Calu3 (cell line): ENCODE data around the gene PEAK1. TPM values are rescaled to one million over a fixed set of nuclear protein-coding genes. Genes with fewer than 3 reads are reported as not detected.

Source experiments
- BruUV-seq: library from RNA; stranded (reverse); fragments of 400-500 nt; replicated peaks from 2 replicates; lab custom pipeline; 2021; lab: Mats Ljungman, UMichigan
- CTCF ChIA-PET: fragments of 300-600 bp; sonication (Branson Sonifier 250); formaldehyde crosslinking; loops from one replicate; lab custom pipeline; 2022; ENCODE audit warnings: antibody characterized with exemption; lab: Charles Lee
- DNase-seq: peaks from one replicate; pipeline ENCODE4 v3.0.0; 2022
- H3K27ac Mint-ChIP-seq: one replicate; pipeline ENCODE4 v1.8.0; 2022; ENCODE audit warnings: mixed read lengths; ENCODE audit not compliant: unreplicated experiment
- H3K27me3 Mint-ChIP-seq: one replicate; pipeline ENCODE4 v1.8.0; 2022; ENCODE audit warnings: mixed read lengths; ENCODE audit not compliant: unreplicated experiment
- H3K36me3 Mint-ChIP-seq: one replicate; pipeline ENCODE4 v1.8.0; 2022; ENCODE audit warnings: mild to moderate bottlenecking, moderate library complexity, mixed read lengths; ENCODE audit not compliant: insufficient read depth, unreplicated experiment
- H3K4me1 Mint-ChIP-seq: one replicate; pipeline ENCODE4 v1.8.0; 2022; ENCODE audit warnings: mild to moderate bottlenecking, low read depth, mixed read lengths; ENCODE audit not compliant: unreplicated experiment
- H3K4me3 Mint-ChIP-seq: one replicate; pipeline ENCODE4 v1.8.0; 2022; ENCODE audit warnings: mild to moderate bottlenecking, low read depth, moderate library complexity, mixed read lengths; ENCODE audit not compliant: unreplicated experiment
- H3K9me3 Mint-ChIP-seq: one replicate; pipeline ENCODE4 v1.8.0; 2022; ENCODE audit warnings: low read depth, mixed read lengths; ENCODE audit not compliant: unreplicated experiment
- CTCF ChIP-seq: fragments of 200-600 bp; IDR thresholded peaks from one replicate; pipeline ENCODE4 v1.8.0; 2022; ENCODE audit warnings: antibody characterized with exemption; ENCODE audit not compliant: unreplicated experiment
- intact Hi-C: fragments of 100-400 bp; cut with micrococcal nuclease; formaldehyde crosslinking; loops from one replicate; pipeline ENCODE4 v1.10.0; 2022; ENCODE audit not compliant: unreplicated experiment
- total RNA-seq: library from RNA; stranded (reverse); gene quantifications from 2 replicates; pipeline ENCODE4 v1.2.3, GENCODE V29; 2022

PEAK1 gene
- total RNA-seq, 1 experiment from 2014 or later = 54.3 TPM

DNA sequence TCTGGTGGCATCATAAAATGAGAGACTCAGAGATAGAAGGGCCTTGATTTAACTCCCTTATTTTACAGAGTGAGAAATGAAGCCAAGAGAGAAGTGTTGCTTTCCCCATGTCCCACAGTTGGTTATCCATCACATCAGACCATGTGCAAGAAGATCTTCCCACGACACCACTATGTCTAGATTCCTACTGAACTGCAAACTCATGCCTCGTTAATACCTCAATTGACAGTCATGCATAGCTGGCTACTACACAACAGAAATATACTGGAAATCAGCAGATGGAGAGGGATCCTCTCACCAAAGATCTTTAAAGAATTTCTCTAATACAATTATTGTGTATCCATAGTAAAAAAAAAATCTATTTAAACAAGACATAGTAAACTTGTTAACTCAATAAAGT, 33.3 kb downstream of the PEAK1 start:
- Mint-ChIP-seq H3K36me3 (no peaks in the 10 kb centered on the region), H3K4me1 (no peaks in the 10 kb centered on the region), H3K27me3 (no peaks in the 10 kb centered on the region), H3K9me3 (no peaks in the 10 kb centered on the region), H3K4me3 (no peak overlapping the region), H3K27ac (no peak overlapping the region)
- CTCF ChIA-PET = no interaction called here
- BruUV-seq = no TSS peak
- intact Hi-C loops = no loop called here
- DNase-seq = no peak
- no peak for TF ChIP-seq CTCF

DNA sequence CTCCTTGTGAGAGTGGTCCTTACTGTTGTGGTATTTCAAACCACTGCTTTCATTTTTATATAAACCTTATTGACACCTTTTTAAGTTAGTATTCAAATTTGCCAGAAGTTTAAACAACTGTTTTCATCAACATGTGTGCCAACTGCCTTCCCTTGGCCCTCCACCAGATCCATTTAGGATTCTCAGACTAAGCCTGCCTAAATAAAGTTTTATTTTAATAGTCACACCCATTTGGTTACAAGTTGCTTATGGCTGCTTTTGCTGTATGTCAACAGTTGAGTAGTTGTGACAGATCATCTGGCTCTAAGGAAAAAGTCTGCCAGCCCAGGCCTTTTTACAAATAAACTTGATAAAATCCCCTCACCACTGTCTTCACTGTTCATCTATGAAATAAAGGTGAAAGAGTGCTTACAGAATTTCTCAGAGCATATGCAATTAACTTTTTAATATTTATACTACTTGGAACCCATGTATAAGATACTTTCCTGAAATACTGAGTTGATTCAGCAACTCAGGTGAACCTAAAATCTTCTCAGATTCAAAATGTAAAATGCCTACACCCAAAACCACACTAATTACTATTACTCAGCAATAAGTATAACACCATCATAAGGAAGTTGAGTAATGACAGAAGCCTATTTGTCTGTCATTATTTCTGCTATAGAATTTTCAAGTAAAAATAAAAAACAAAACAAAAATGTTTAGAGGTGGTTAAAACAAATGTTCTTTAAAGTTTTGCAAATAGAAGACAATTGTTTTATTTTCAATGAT, 35.1 kb downstream of the PEAK1 start:
- no TSS peak for BruUV-seq
- CTCF ChIA-PET = interaction anchor here (0.6 to 1.2 kb wide), 2 partner anchors 26 to 37 kb away, joined by 3 to 4 read pairs; no protein-coding TSS in a partner anchor
- no peaks in the 10 kb centered on the region for H3K9me3 Mint-ChIP-seq
- H3K27me3 Mint-ChIP-seq = no peaks in the 10 kb centered on the region
- H3K27ac Mint-ChIP-seq = no peak overlapping the region
- no peak for TF ChIP-seq CTCF
- H3K36me3 Mint-ChIP-seq = no peaks in the 10 kb centered on the region
- DNase-seq = no peak
- no peak overlapping the region for H3K4me3 Mint-ChIP-seq
- intact Hi-C loops = no loop called here
- H3K4me1 Mint-ChIP-seq = peaks cover 6% of the 10 kb centered on the region

GRCh38 chr15:77384086-77384485, 35.8 kb downstream of the PEAK1 start:
- Mint-ChIP-seq H3K36me3 (no peaks in the 10 kb centered on the region), H3K27ac (no peak overlapping the region), H3K4me1 (peaks cover 8% of the 10 kb centered on the region), H3K4me3 (no peak overlapping the region), H3K9me3 (no peaks in the 10 kb centered on the region), H3K27me3 (no peaks in the 10 kb centered on the region)
- CTCF ChIA-PET = interaction anchor here (0.6 to 1.2 kb wide), 2 partner anchors 27 to 38 kb away, joined by 3 to 4 read pairs; no protein-coding TSS in a partner anchor
- no peak for DNase-seq
- BruUV-seq = no TSS peak
- TF ChIP-seq CTCF = no peak
- intact Hi-C loops = no loop called here

GRCh38 chr15:77380033-77380432, 39.9 kb downstream of the PEAK1 start:
- TF ChIP-seq CTCF = no peak
- no peak overlapping the region for H3K27ac Mint-ChIP-seq
- no peaks in the 10 kb centered on the region for H3K36me3 Mint-ChIP-seq
- intact Hi-C loops = no loop called here
- H3K4me1 Mint-ChIP-seq = peaks cover 8% of the 10 kb centered on the region
- no peaks in the 10 kb centered on the region for H3K27me3 Mint-ChIP-seq
- H3K9me3 Mint-ChIP-seq = no peaks in the 10 kb centered on the region
- CTCF ChIA-PET = no interaction called here
- DNase-seq = no peak
- no TSS peak for BruUV-seq
- H3K4me3 Mint-ChIP-seq = no peak overlapping the region
